HEK293T (cell line): Measurements from ENCODE around the gene GUCY1A2.

Experiments used
- CTCF ChIA-PET: fragments of 350-600 bp; formaldehyde crosslinking; extraction: SDS; loops from one replicate; lab custom pipeline; 2021; ENCODE audit warnings: antibody characterized with exemption, inconsistent platforms; lab: Yijun Ruan, JAX
- POLR2A ChIA-PET: fragments of 350-600 bp; formaldehyde crosslinking; extraction: SDS; loops from one replicate; lab custom pipeline; 2020; ENCODE audit warnings: antibody characterized with exemption, inconsistent platforms; lab: Yijun Ruan, JAX
- DNase-seq: peaks from one replicate; pipeline ENCODE4 v3.0.0; 2012; ENCODE audit warnings: mixed read lengths; ENCODE audit errors: extremely low spot score
- ARNT ChIP-seq: fragments of 450-650 bp; IDR thresholded peaks from 2 replicates; pipeline ENCODE4 v1.6.1; 2017; ENCODE audit warnings: mild to moderate bottlenecking
- BHLHE40 ChIP-seq: fragments of 450-650 bp; IDR thresholded peaks from 2 replicates; pipeline ENCODE4 v1.6.1; 2016; ENCODE audit warnings: mild to moderate bottlenecking, moderate library complexity, borderline replicate concordance
- CTBP1 ChIP-seq: fragments of 450-650 bp; IDR thresholded peaks from 2 replicates; pipeline ENCODE4 v1.6.1; 2016; ENCODE audit warnings: borderline replicate concordance
- ELF4 ChIP-seq: fragments of 450-650 bp; IDR thresholded peaks from 2 replicates; pipeline ENCODE4 v1.6.1; 2017; ENCODE audit warnings: antibody characterized with exemption
- FOXA1 ChIP-seq: fragments of 450-650 bp; IDR thresholded peaks from 2 replicates; pipeline ENCODE4 v1.6.1; 2016; ENCODE audit warnings: mild to moderate bottlenecking
- FOXK2 ChIP-seq: fragments of 450-650 bp; IDR thresholded peaks from 2 replicates; pipeline ENCODE4 v1.6.1; 2016; ENCODE audit warnings: mild to moderate bottlenecking
- FOXM1 ChIP-seq: fragments of 450-650 bp; IDR thresholded peaks from 2 replicates; pipeline ENCODE4 v1.6.1; 2017; ENCODE audit warnings: mild to moderate bottlenecking, borderline replicate concordance
- HDGF ChIP-seq: fragments of 450-650 bp; IDR thresholded peaks from 2 replicates; pipeline ENCODE4 v1.6.1; 2017; ENCODE audit warnings: antibody characterized with exemption, borderline replicate concordance
- L3MBTL2 ChIP-seq: fragments of 450-650 bp; conservative IDR thresholded peaks from 2 replicates; pipeline ENCODE4 v1.6.1; 2016; ENCODE audit warnings: mild to moderate bottlenecking
- LEF1 ChIP-seq: fragments of 450-650 bp; IDR thresholded peaks from 2 replicates; pipeline ENCODE4 v1.6.1; 2017; ENCODE audit warnings: mild to moderate bottlenecking, borderline replicate concordance
- NFRKB ChIP-seq: fragments of 450-650 bp; IDR thresholded peaks from 2 replicates; pipeline ENCODE4 v1.6.1; 2016; ENCODE audit warnings: mild to moderate bottlenecking, moderate library complexity
- SP1 ChIP-seq: fragments of 450-650 bp; IDR thresholded peaks from 2 replicates; pipeline ENCODE4 v1.6.1; 2017
- SUZ12 ChIP-seq: fragments of 450-650 bp; IDR thresholded peaks from 2 replicates; pipeline ENCODE4 v1.6.1; 2016; ENCODE audit warnings: mild to moderate bottlenecking
- TARDBP ChIP-seq: fragments of 450-650 bp; IDR thresholded peaks from 2 replicates; pipeline ENCODE4 v1.6.1; 2016
- ZNF384 ChIP-seq: fragments of 450-650 bp; IDR thresholded peaks from 2 replicates; pipeline ENCODE4 v1.6.1; 2016
- TF ChIP-seq, protein P1 (sequence below): fragments of 450-650 bp; IDR thresholded peaks from 2 replicates; pipeline ENCODE4 v1.6.1; 2016

GUCY1A2 gene

DNA sequence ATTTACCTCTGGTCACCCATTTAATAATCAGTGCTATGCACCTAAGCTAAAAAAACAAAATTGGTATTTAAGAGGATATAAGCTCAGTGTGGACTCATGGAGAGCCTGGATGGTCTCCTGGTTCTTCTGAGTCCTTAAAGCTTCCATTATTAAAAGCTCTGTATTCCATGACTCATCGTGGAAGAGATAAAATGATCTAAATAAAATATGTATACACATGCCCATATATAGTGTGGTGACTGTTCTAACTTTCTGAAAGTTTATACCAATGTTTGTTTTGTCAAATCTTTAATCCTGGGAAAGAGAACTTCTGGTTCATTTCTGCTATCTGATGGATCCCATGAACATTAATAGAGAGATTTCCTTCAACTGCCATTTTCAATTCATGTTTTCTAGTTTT is 375.9 kb downstream of the GUCY1A2 start:
- ChIA-PET CTCF (no interaction called here), POLR2A (no interaction called here)
- no peak for DNase-seq
- TF ChIP-seq L3MBTL2: no peak
- TF ChIP-seq SUZ12: no peak
- no peak for TF ChIP-seq NFRKB
- no peak for TF ChIP-seq CTBP1
- TF ChIP-seq LEF1: no peak
- TF ChIP-seq ELF4: no peak
- TF ChIP-seq, protein P1, sequence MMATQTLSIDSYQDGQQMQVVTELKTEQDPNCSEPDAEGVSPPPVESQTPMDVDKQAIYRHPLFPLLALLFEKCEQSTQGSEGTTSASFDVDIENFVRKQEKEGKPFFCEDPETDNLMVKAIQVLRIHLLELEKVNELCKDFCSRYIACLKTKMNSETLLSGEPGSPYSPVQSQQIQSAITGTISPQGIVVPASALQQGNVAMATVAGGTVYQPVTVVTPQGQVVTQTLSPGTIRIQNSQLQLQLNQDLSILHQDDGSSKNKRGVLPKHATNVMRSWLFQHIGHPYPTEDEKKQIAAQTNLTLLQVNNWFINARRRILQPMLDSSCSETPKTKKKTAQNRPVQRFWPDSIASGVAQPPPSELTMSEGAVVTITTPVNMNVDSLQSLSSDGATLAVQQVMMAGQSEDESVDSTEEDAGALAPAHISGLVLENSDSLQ: no peak
- TF ChIP-seq FOXA1: no peak
- TF ChIP-seq TARDBP: no peak
- no peak for TF ChIP-seq HDGF
- TF ChIP-seq FOXM1: no peak

DNA sequence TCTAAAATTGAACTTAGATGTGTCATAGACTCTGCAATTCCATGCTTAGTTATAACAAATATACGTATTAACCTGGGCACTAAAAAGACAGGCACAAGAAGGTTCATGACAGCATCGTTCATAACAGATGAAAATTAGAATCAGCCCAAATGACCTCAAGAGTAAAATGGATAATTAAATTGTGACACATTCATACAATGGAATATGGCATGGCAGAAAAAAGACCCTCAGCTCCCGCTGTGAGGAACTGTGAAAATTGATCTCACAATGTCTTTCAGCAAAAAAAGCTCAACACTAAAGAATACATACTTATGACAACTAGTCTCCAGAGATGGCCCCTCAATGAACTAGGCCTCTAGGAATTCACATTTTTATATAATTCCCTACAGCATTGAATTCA is 386.0 kb downstream of the GUCY1A2 start:
- TF ChIP-seq TARDBP (no peak), BHLHE40 (no peak), HDGF (no peak), ZNF384 (no peak), ARNT (no peak), FOXA1 (no peak), SP1 (no peak), FOXM1 (no peak), CTBP1 (no peak), ELF4 (no peak), NFRKB (no peak), SUZ12 (no peak), L3MBTL2 (no peak), LEF1 (no peak)
- TF ChIP-seq, protein P1: no peak
- POLR2A ChIA-PET: no interaction called here
- CTCF ChIA-PET: no interaction called here
- no peak for DNase-seq

DNA sequence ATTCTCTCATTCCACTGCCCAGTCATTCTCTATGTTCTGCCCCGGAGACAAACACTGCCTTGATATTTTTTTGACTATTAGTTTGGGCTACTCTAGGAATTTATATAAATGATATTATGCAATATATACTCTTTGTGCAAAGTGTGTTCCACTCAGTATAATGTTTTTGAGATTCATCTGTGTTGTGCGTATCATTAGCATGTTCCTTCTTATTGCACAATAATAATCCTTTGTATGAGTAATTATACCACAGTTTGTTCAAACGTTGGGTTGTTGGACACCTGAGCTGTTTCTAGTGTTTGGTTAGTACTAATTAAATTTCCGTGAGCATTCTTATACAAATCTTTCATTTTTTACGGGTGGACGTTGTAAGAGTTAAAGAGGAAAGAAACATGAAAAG is 390.6 kb downstream of the GUCY1A2 start:
- POLR2A ChIA-PET: no interaction called here
- DNase-seq: no peak
- CTCF ChIA-PET: no interaction called here
- no peak for TF ChIP-seq CTBP1
- TF ChIP-seq FOXA1: no peak
- no peak for TF ChIP-seq HDGF
- TF ChIP-seq BHLHE40: no peak
- no peak for TF ChIP-seq L3MBTL2
- TF ChIP-seq FOXM1: no peak
- TF ChIP-seq ARNT: no peak
- TF ChIP-seq LEF1: no peak
- TF ChIP-seq SP1: no peak
- TF ChIP-seq FOXK2: no peak
- no peak for TF ChIP-seq ELF4
- no peak for TF ChIP-seq NFRKB
- TF ChIP-seq, protein P1: no peak

DNA sequence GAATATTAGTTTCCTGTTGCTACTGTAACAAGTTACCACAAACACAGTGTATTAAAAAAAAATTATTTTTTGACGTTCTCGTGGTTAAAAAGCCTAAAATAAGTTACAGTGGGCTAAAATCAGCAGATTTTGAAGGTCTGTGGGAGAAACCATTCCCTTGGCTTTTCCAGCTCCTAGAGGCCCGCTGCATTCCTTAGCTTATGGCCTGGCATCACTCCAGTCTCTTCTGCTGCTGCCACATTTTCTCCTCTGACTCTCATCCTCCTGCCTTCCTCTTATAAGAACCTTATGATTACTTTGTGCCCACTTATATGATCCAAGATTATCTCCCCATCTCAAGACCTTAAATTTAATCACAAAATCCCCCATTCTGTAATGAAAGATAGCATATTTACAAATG is 392.7 kb downstream of the GUCY1A2 start:
- no peak for DNase-seq
- TF ChIP-seq ZNF384 (no peak), LEF1 (no peak), L3MBTL2 (no peak), FOXA1 (no peak), ELF4 (no peak), FOXM1 (no peak), BHLHE40 (no peak), ARNT (no peak), CTBP1 (no peak), SUZ12 (no peak), NFRKB (no peak), TARDBP (no peak), FOXK2 (no peak), SP1 (no peak), HDGF (no peak)
- TF ChIP-seq, protein P1: no peak
- ChIA-PET CTCF (no interaction called here), POLR2A (no interaction called here)

DNA sequence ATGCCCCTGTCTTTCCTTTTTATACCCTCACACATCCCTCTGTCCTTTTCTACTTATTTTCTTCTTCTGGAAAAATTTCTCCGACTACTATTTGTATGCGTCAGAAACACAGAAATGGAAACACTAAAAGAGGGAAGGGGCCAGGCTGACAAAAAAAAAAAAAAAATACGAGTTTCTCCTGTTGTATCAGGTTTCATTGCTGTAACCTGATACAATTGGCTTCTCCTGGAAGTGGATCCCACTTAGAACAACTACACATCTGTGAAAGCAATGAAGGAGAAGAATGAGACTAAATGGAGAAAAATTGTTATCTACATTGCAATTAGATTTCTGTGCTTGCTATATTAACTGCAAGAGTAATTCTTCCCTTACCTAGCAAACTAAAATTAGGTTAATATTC is 393.9 kb downstream of the GUCY1A2 start:
- TF ChIP-seq ZNF384 (peak; percentile 87), TARDBP (no peak)
- DNase-seq: peak; percentile 19
- CTCF ChIA-PET: no interaction called here

More for the DNA sequence above, 393.9 kb downstream of the GUCY1A2 start:
- POLR2A ChIA-PET: no interaction called here
